Fibroblast of skin of left quadriceps (primary cell): ENCODE measurements around the gene ATG10.
"Not testable (repeated sequence)": the region's sequence is repeated elsewhere in the genome, so short reads cannot be mapped to it uniquely, and the experiment has no call there.

ENCODE experiments used
- DNase-seq, 2 experiments: peaks; one replicate each; pipeline ENCODE4 v3.0.0-alpha.2; 2013; ENCODE audit warnings: low read depth in 2 of 2

The ATG10 gene

GRCh38 chr5:82222597-82223574, 251.1 kb downstream of the ATG10 start:
- DNase-seq: no peak

- DNase-seq: peak; percentile 38 to 44
Observed at GRCh38 chr5:82225525-82226172, 253.8 kb downstream of the ATG10 start.

GRCh38 chr5:82234885-82235284, 263.1 kb downstream of the ATG10 start:
- no peak for DNase-seq

- no peak for DNase-seq
Observed at GRCh38 chr5:82244151-82244550, 272.3 kb downstream of the ATG10 start.

- no peak for DNase-seq
Observed at GRCh38 chr5:82244854-82245635, 273.2 kb downstream of the ATG10 start.

GRCh38 chr5:82246960-82247574, 275.2 kb downstream of the ATG10 start:
- DNase-seq: no peak

- no peak for DNase-seq
Observed at GRCh38 chr5:82252744-82253143, 280.9 kb downstream of the ATG10 start.

- DNase-seq: no peak
Observed at GRCh38 chr5:82255844-82256243, 284.0 kb downstream of the ATG10 start.

GRCh38 chr5:82257247-82257646, 285.4 kb downstream of the ATG10 start:
- DNase-seq: no peak

GRCh38 chr5:82257729-82258128, 285.9 kb downstream of the ATG10 start:
- DNase-seq: no peak

GRCh38 chr5:82259172-82259800, 287.5 kb downstream of the ATG10 start:
- no peak for DNase-seq

- peak; percentile 34 to 38 for DNase-seq
Observed at GRCh38 chr5:82265047-82265446, 293.2 kb downstream of the ATG10 start.

- not testable (repeated sequence) for DNase-seq
Observed at GRCh38 chr5:82267297-82267933, 295.6 kb downstream of the ATG10 start.

- not testable (repeated sequence) for DNase-seq
Observed at GRCh38 chr5:82269363-82269762, 297.5 kb downstream of the ATG10 start.

- not testable (repeated sequence) for DNase-seq
Observed at GRCh38 chr5:82272571-82273356, 300.9 kb downstream of the ATG10 start.

- DNase-seq: not testable (repeated sequence)
Observed at GRCh38 chr5:82273426-82273825, 301.6 kb downstream of the ATG10 start.

GRCh38 chr5:82274343-82275211, 302.8 kb downstream of the ATG10 start:
- no peak for DNase-seq

- DNase-seq: no peak
Observed at GRCh38 chr5:82275216-82275664, 303.4 kb downstream of the ATG10 start.
